ENCODE results near the gene KCNIP3. TPM values are rescaled to one million over a fixed set of nuclear protein-coding genes. Genes with fewer than 3 reads are reported as not detected.

The KCNIP3 gene
- total RNA-seq, 1 donor from 2014 or later, result 0.68 TPM

DNA sequence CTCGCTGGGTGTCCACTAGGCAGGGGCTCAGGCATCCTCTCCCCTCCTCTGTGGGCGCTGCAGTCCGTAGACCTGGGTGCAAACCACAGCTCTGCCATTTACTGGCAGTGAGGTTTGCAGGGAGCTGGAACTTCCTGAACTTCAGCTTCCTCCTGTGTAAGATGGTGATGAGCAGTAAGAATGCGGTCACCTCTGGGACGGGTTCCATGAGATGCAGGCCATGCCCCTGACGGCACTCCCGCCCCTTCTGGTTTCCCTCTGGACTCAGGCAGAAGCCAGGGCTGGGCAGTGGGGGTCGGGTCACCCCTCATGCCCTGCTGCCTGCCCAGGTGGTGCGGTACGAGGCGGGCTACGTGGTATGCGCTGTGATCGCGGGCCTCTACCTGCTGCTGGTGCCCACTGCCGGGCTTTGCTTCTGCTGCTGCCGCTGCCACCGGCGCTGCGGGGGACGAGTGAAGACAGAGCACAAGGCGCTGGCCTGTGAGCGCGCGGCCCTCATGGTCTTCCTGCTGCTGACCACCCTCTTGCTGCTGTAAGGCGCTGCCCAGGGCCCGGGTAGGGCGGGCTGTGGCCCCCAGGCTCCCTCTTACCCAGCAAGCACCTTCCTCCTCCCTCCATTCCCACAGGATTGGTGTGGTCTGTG is 21.4 kb upstream of the KCNIP3 start:
- no peaks in the 10 kb centered on the region for H3K9me3 ChIP-seq (ENCODE audit: insufficient read depth, low read depth, low read length)
- TF ChIP-seq, protein P1, sequence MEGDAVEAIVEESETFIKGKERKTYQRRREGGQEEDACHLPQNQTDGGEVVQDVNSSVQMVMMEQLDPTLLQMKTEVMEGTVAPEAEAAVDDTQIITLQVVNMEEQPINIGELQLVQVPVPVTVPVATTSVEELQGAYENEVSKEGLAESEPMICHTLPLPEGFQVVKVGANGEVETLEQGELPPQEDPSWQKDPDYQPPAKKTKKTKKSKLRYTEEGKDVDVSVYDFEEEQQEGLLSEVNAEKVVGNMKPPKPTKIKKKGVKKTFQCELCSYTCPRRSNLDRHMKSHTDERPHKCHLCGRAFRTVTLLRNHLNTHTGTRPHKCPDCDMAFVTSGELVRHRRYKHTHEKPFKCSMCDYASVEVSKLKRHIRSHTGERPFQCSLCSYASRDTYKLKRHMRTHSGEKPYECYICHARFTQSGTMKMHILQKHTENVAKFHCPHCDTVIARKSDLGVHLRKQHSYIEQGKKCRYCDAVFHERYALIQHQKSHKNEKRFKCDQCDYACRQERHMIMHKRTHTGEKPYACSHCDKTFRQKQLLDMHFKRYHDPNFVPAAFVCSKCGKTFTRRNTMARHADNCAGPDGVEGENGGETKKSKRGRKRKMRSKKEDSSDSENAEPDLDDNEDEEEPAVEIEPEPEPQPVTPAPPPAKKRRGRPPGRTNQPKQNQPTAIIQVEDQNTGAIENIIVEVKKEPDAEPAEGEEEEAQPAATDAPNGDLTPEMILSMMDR (IDR thresholded peaks at IDR 0.05; ENCODE audit: insufficient read depth, low read depth, low read length), result no peak
- TF ChIP-seq EZH2 (IDR thresholded peaks at IDR 0.05; ENCODE audit: insufficient read depth, low read length), result no peak
- H4K20me1 ChIP-seq (ENCODE audit: insufficient read depth, low read length), result no peaks in the 10 kb centered on the region
- Mint-ChIP-seq H3K36me3 (ENCODE audit: low read depth, unreplicated experiment) (no peaks in the 10 kb centered on the region), H3K4me3 (ENCODE audit: unreplicated experiment) (no peak overlapping the region), H3K4me1 (ENCODE audit: low read depth, unreplicated experiment) (peaks cover 6% of the 10 kb centered on the region), H3K27me3 (ENCODE audit: low read depth, unreplicated experiment) (peaks cover 2% of the 10 kb centered on the region), H3K27ac (ENCODE audit: unreplicated experiment) (no peak overlapping the region), H3K9me3 (ENCODE audit: unreplicated experiment) (peaks cover 4% of the 10 kb centered on the region)
- H3K79me2 ChIP-seq (ENCODE audit: insufficient read depth, low read length), result no peaks in the 10 kb centered on the region
- peaks cover 13% of the 10 kb centered on the region for H3K4me1 ChIP-seq (ENCODE audit: insufficient read depth, low read length)
- H3K4me3 ChIP-seq (ENCODE audit: insufficient read depth, low read depth, low read length), result no peak overlapping the region
- DNase-seq (ENCODE audit: low read depth) (peak; percentile 29), FAIRE-seq (no peak)
- H2AFZ ChIP-seq (ENCODE audit: low read depth, low read length), result no peak overlapping the region
- H3K27ac ChIP-seq (ENCODE audit: low read depth, low read length), result no peak overlapping the region
- H3K36me3 ChIP-seq (ENCODE audit: insufficient read depth, low read length), result no peaks in the 10 kb centered on the region
- no peak overlapping the region for H3K4me2 ChIP-seq (ENCODE audit: low read length)
- H3K27me3 ChIP-seq (ENCODE audit: insufficient read depth, low read length), result no peaks in the 10 kb centered on the region
- H3K9ac ChIP-seq (ENCODE audit: low read length), result no peak overlapping the region

DNA sequence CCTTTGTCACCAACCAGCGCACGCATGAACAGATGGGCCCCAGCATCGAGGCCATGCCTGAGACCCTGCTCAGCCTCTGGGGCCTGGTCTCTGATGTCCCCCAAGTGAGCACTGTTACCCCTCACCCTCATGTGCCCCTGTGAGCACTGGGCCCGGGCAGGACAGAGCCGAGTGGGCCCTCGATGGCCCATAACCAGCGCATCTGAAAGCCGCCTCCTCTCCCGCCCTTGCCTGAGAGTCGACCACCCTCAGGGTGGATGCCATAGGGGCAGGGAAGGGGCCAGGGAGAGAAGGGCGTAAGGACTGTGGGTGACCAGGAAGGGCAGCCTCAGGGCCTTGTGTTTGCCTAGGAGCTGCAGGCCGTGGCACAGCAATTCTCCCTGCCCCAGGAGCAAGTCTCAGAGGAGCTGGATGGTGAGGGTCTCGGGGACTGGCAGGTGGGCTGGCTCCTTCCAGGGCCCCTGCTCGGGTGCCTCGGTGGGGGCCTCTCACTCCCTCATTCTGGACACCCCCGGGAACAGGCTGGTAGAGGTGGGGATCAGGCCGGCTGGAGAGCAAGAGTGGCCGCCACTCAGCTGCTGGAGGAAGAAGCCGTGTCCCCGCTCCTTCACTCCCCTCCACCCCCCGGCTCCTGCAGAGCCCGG is 20.8 kb upstream of the KCNIP3 start:
- Histone ChIP-seq H3K9ac (ENCODE audit: low read length) (no peak overlapping the region), H2AFZ (ENCODE audit: low read depth, low read length) (no peak overlapping the region), H3K79me2 (ENCODE audit: insufficient read depth, low read length) (no peaks in the 10 kb centered on the region), H3K4me3 (ENCODE audit: insufficient read depth, low read depth, low read length) (no peak overlapping the region), H3K36me3 (ENCODE audit: insufficient read depth, low read length) (no peaks in the 10 kb centered on the region), H3K27ac (ENCODE audit: low read depth, low read length) (no peak overlapping the region), H3K27me3 (ENCODE audit: insufficient read depth, low read length) (no peaks in the 10 kb centered on the region), H3K4me1 (ENCODE audit: insufficient read depth, low read length) (peaks cover 13% of the 10 kb centered on the region), H4K20me1 (ENCODE audit: insufficient read depth, low read length) (no peaks in the 10 kb centered on the region), H3K4me2 (ENCODE audit: low read length) (no peak overlapping the region), H3K9me3 (ENCODE audit: insufficient read depth, low read depth, low read length) (no peaks in the 10 kb centered on the region)
- Mint-ChIP-seq H3K27me3 (ENCODE audit: low read depth, unreplicated experiment) (peaks cover 2% of the 10 kb centered on the region), H3K36me3 (ENCODE audit: low read depth, unreplicated experiment) (no peaks in the 10 kb centered on the region), H3K4me3 (ENCODE audit: unreplicated experiment) (no peak overlapping the region), H3K9me3 (ENCODE audit: unreplicated experiment) (peaks cover 3% of the 10 kb centered on the region), H3K27ac (ENCODE audit: unreplicated experiment) (peak overlapping the region; percentile 18), H3K4me1 (ENCODE audit: low read depth, unreplicated experiment) (peaks cover 6% of the 10 kb centered on the region)
- DNase-seq (ENCODE audit: low read depth) (no peak), FAIRE-seq (no peak)
- no peak for TF ChIP-seq EZH2 (IDR thresholded peaks at IDR 0.05; ENCODE audit: insufficient read depth, low read length)
- TF ChIP-seq, protein P1 (IDR thresholded peaks at IDR 0.05; ENCODE audit: insufficient read depth, low read depth, low read length), result no peak

DNA sequence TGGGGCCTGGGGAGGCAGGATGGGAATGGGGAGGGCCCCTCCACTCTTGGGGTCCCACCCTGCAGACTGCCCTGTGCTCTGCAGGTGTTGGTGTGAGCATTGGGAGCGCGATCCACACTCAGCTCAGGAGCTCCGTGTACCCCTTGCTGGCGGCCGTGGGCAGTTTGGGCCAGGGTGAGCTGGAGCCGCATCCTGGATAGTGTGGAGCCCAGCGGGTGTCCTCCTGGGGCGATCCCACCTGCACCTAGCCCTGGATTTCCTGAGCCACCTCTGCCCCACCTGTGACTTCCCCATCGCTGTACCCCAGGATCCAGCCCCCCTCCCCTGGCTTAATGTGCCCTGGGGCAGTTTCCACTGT is 20.3 kb upstream of the KCNIP3 start:
- H3K36me3 Mint-ChIP-seq (ENCODE audit: low read depth, unreplicated experiment), result no peaks in the 10 kb centered on the region
- FAIRE-seq, result no peak

More for the DNA sequence above, 20.3 kb upstream of the KCNIP3 start:
- Histone ChIP-seq H3K4me3 (ENCODE audit: insufficient read depth, low read depth, low read length) (no peak overlapping the region), H3K79me2 (ENCODE audit: insufficient read depth, low read length) (no peaks in the 10 kb centered on the region), H3K27me3 (ENCODE audit: insufficient read depth, low read length) (no peaks in the 10 kb centered on the region), H2AFZ (ENCODE audit: low read depth, low read length) (no peak overlapping the region), H3K4me2 (ENCODE audit: low read length) (no peak overlapping the region), H3K27ac (ENCODE audit: low read depth, low read length) (no peak overlapping the region), H3K4me1 (ENCODE audit: insufficient read depth, low read length) (peaks cover 13% of the 10 kb centered on the region), H3K36me3 (ENCODE audit: insufficient read depth, low read length) (no peaks in the 10 kb centered on the region), H4K20me1 (ENCODE audit: insufficient read depth, low read length) (no peaks in the 10 kb centered on the region), H3K9me3 (ENCODE audit: insufficient read depth, low read depth, low read length) (no peaks in the 10 kb centered on the region), H3K9ac (ENCODE audit: low read length) (no peak overlapping the region)
- Mint-ChIP-seq H3K27me3 (ENCODE audit: low read depth, unreplicated experiment) (peaks cover 1% of the 10 kb centered on the region), H3K4me1 (ENCODE audit: low read depth, unreplicated experiment) (peaks cover 6% of the 10 kb centered on the region), H3K9me3 (ENCODE audit: unreplicated experiment) (peaks cover 2% of the 10 kb centered on the region), H3K27ac (ENCODE audit: unreplicated experiment) (no peak overlapping the region), H3K4me3 (ENCODE audit: unreplicated experiment) (no peak overlapping the region)
- no peak for TF ChIP-seq EZH2 (IDR thresholded peaks at IDR 0.05; ENCODE audit: insufficient read depth, low read length)
- TF ChIP-seq, protein P1 (IDR thresholded peaks at IDR 0.05; ENCODE audit: insufficient read depth, low read depth, low read length), result no peak
- DNase-seq (ENCODE audit: low read depth), result no peak

Data from astrocyte (in vitro differentiated cells and primary cell).